MM.1S (cell line): ENCODE results near the gene NEURL1.

Experiments
- CTCF ChIP-seq: fragments of 300-600 bp; sonication (generic); IDR thresholded peaks from 2 replicates; pipeline ENCODE4 v1.5.1; 2016; ENCODE audit warnings: antibody characterized with exemption, low read length, mixed read lengths
- EZH2 ChIP-seq: fragments of 300-600 bp; sonication (generic); optimal IDR thresholded peaks from 2 replicates; pipeline ENCODE3; 2017; ENCODE audit warnings: low read depth, mild to moderate bottlenecking, antibody characterized with exemption, low read length, mixed read lengths

GRCh38 chr10:103525901-103526300 lies 32.4 kb downstream of the NEURL1 start:
- no peak for TF ChIP-seq CTCF
- TF ChIP-seq EZH2, result no peak
